Epithelial cell of proximal tubule (primary cell): ENCODE measurements around the gene SKAP1. TPM values are rescaled to one million over a fixed set of nuclear protein-coding genes. Genes with fewer than 3 reads are reported as not detected.

Experiments
- DNase-seq: peaks from one replicate; pipeline ENCODE4 v3.0.0-alpha.2; 2011; ENCODE audit warnings: low read depth
- H3K4me3 ChIP-seq: 2 replicates; pipeline ENCODE4 v1.5.1; 2011; ENCODE audit warnings: low read depth, mild to moderate bottlenecking, low read length
- CTCF ChIP-seq: conservative IDR thresholded peaks from 2 replicates; pipeline ENCODE4 v1.5.1; 2012; ENCODE audit warnings: low read depth, mild to moderate bottlenecking, low read length
- total RNA-seq: library from RNA; depleted of rRNA; stranded (reverse); fragments of >200 nt; gene quantifications from 2 replicates; pipeline ENCODE4 v1.2.3, GENCODE V29; 2015

SKAP1 gene
- total RNA-seq, 1 donor from 2014 or later: 11.4 TPM

GRCh38 chr17:48163809-48164208 lies 266.2 kb downstream of the SKAP1 start:
- H3K4me3 ChIP-seq: no peak overlapping the region
- DNase-seq: no peak
- peak; percentile 23 for TF ChIP-seq CTCF

GRCh38 chr17:48162946-48163506 lies 267.0 kb downstream of the SKAP1 start:
- no peak for TF ChIP-seq CTCF
- H3K4me3 ChIP-seq: peak overlapping the region; percentile 12
- DNase-seq: peak; percentile 58

GRCh38 chr17:48162306-48162934 lies 267.6 kb downstream of the SKAP1 start:
- no peak for TF ChIP-seq CTCF
- no peak for DNase-seq
- no peak overlapping the region for H3K4me3 ChIP-seq

GRCh38 chr17:48161127-48161905 lies 268.7 kb downstream of the SKAP1 start:
- no peak for TF ChIP-seq CTCF
- no peak overlapping the region for H3K4me3 ChIP-seq
- DNase-seq: no peak

- no peak for TF ChIP-seq CTCF
- no peak for DNase-seq
- H3K4me3 ChIP-seq: no peak overlapping the region
These were observed 269.6 kb downstream of the SKAP1 start for GRCh38 chr17:48160177-48161081.

- no peak overlapping the region for H3K4me3 ChIP-seq
- DNase-seq: no peak
- TF ChIP-seq CTCF: no peak
These were observed 270.8 kb downstream of the SKAP1 start for GRCh38 chr17:48159232-48159631.
